HUES48 (cell line): ENCODE measurements around the gene DCDC1.
"Not testable (repeated sequence)": the region's sequence is repeated elsewhere in the genome, so short reads cannot be mapped to it uniquely, and the experiment has no call there.

ENCODE experiments used
- H3K27ac ChIP-seq: one replicate; pipeline ENCODE4 v1.7.0; 2013; ENCODE audit warnings: low read depth, low read length, inconsistent platforms
- H3K27me3 ChIP-seq: 2 replicates; pipeline ENCODE4 v1.6.1; 2013; ENCODE audit warnings: mild to moderate bottlenecking, low read length; ENCODE audit not compliant: control insufficient read depth, insufficient read depth
- H3K36me3 ChIP-seq: 2 replicates; pipeline ENCODE4 v1.6.1; 2013; ENCODE audit warnings: low read length; ENCODE audit not compliant: control insufficient read depth, insufficient read depth
- H3K4me1 ChIP-seq: 2 replicates; pipeline ENCODE4 v1.6.1; 2013; ENCODE audit warnings: mild to moderate bottlenecking, low read length; ENCODE audit not compliant: control insufficient read depth, insufficient read depth
- H3K4me3 ChIP-seq: 2 replicates; pipeline ENCODE4 v1.5.1; 2013; ENCODE audit warnings: mild to moderate bottlenecking, low read depth, low read length
- H3K9ac ChIP-seq: 2 replicates; pipeline ENCODE4 v1.6.1; 2013; ENCODE audit warnings: mild to moderate bottlenecking, low read depth, low read length, moderate library complexity
- H3K9me3 ChIP-seq: 2 replicates; pipeline ENCODE4 v1.6.1; 2013; ENCODE audit warnings: low read length; ENCODE audit not compliant: control insufficient read depth, insufficient read depth

DCDC1 gene

DNA sequence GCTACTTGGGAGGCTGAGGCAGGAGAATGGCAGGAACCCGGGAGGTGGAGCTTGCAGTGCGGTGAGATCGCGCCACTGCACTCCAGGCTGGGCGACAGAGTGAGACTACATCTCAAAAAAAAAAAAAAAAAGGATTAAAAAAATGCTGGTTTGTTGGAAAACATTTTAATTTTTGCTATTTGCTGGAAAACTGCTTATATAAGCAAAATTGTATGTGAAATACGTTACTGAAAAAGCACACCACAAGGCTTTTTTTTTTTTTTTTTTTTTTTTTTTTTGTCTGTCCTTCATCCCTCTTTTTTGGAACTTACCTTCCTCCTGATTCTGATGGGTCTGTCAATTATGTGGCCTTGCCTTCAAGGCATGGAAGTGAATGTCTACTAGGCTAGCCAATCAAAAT is 40.8 kb downstream of the DCDC1 start:
- Histone ChIP-seq H3K4me3 (no peak overlapping the region), H3K27me3 (no peaks in the 10 kb centered on the region), H3K9ac (no peak overlapping the region), H3K36me3 (no peaks in the 10 kb centered on the region), H3K4me1 (no peaks in the 10 kb centered on the region), H3K9me3 (no peaks in the 10 kb centered on the region), H3K27ac (no peak overlapping the region)

DNA sequence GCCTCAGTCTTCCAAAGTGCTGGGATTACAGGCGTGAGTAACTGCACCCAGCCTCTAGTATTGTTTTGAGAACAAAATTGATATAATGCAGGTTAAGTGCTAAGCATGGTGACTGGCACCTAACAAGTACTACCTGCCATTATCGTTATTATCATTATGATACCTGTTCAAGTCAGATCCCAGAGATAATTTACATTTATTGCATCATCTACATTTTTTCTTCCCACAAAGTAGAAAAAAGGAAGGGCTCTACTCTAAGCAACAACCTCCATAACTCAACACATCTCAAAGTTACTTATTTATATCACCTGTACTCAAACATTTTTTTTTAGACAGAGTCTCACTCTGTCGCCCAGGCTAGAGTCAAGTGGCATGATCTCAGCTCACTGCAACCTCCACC is 42.1 kb downstream of the DCDC1 start:
- no peaks in the 10 kb centered on the region for H3K27me3 ChIP-seq
- no peaks in the 10 kb centered on the region for H3K4me1 ChIP-seq
- no peak overlapping the region for H3K9ac ChIP-seq
- no peak overlapping the region for H3K4me3 ChIP-seq
- no peak overlapping the region for H3K27ac ChIP-seq
- H3K9me3 ChIP-seq: no peaks in the 10 kb centered on the region
- H3K36me3 ChIP-seq: no peaks in the 10 kb centered on the region

DNA sequence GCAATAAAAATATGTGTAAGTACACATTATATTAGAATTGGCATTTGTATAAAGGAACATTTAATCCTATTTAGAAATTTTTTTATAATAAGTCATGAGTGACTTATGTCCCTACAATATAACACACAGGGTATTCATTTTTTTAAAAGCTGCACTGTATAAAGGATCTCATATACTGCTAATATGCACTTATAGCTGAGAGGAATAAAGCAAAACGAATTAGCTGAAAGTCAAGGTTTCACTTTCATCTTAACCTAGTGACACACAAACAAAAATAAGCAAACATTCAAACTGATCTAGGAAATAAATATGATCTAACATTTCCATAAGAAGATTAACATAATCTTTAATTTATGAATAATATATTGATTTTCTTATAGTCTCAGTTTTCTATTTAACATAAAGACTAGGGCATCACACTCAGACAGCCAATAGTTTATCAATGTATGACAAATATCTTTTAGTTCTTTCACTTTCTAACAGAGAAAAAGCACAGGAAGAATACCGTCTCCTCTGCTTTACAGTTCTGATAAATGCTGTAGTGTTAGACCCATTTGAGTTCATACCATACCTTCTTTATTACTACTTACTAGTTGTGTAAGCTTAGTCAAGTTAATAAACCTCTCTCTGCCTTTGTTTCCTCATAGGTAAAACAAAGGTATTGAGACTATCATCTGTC is 42.9 kb downstream of the DCDC1 start:
- no peak overlapping the region for H3K9ac ChIP-seq
- H3K27ac ChIP-seq: no peak overlapping the region
- H3K36me3 ChIP-seq: no peaks in the 10 kb centered on the region
- no peaks in the 10 kb centered on the region for H3K4me1 ChIP-seq
- no peak overlapping the region for H3K4me3 ChIP-seq
- no peaks in the 10 kb centered on the region for H3K27me3 ChIP-seq
- H3K9me3 ChIP-seq: no peaks in the 10 kb centered on the region

DNA sequence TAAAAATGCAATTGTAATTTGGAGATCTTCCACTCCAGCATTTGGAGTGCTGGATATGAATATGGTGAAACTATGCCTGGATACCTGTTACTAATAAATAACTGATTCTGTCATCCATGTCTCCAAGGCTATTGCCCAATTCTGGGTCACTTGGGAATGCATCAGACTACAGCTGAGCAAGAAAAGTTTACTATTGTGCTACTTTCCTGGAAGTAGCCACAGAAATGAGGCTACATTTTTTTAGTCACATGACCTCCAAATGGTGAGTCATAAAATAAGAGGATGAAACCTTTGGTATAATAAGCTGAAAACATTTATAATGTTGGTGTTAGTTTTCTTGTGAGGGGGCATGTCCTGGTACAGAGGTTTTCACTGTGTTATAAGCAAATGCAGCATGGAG is 44.4 kb downstream of the DCDC1 start:
- no peaks in the 10 kb centered on the region for H3K4me1 ChIP-seq
- H3K36me3 ChIP-seq: no peaks in the 10 kb centered on the region
- H3K9me3 ChIP-seq: no peaks in the 10 kb centered on the region
- H3K9ac ChIP-seq: no peak overlapping the region
- no peak overlapping the region for H3K27ac ChIP-seq
- H3K4me3 ChIP-seq: no peak overlapping the region
- H3K27me3 ChIP-seq: no peaks in the 10 kb centered on the region

DNA sequence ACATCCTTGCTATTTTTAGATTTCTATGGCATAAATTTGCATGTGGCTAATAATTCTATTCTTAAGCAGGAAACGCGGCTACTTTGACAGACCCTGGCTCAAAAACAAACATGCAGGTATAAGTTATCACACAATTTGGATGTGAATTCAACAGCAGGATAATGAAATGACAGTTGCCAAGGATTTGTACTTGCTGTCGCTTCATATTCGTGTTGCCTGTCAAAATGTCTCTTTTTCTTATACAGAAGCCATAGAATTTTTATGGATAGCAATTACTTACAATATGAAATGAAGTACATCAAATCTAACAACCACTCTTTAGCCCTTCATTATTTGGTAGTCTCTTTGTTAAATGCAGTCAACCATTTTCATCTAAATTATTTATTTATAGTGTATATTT is 46.4 kb downstream of the DCDC1 start:
- Histone ChIP-seq H3K9ac (no peak overlapping the region), H3K4me1 (no peaks in the 10 kb centered on the region), H3K27ac (no peak overlapping the region), H3K36me3 (no peaks in the 10 kb centered on the region), H3K27me3 (no peaks in the 10 kb centered on the region), H3K9me3 (no peaks in the 10 kb centered on the region), H3K4me3 (no peak overlapping the region)

DNA sequence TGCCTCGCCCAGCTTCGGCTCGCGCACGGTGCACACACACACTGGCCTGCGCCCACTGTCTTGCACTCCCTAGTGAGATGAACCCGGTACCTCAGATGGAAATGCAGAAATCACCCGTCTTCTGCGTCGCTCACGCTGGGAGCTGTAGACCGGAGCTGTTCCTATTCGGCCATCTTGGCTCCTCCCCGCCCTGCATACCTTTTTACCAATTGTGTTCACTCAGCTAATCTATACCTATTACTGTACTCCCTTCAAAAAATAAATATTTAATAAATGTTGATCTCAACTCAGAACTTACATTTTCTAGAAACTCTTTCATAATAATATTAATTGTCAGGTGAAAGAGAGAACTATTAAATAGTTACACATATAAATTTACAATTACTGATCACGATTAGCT is 48.0 kb downstream of the DCDC1 start:
- not testable (repeated sequence) for H3K4me3 ChIP-seq, H3K27me3 ChIP-seq, H3K4me1 ChIP-seq, H3K9me3 ChIP-seq, H3K36me3 ChIP-seq, H3K27ac ChIP-seq, H3K9ac ChIP-seq

DNA sequence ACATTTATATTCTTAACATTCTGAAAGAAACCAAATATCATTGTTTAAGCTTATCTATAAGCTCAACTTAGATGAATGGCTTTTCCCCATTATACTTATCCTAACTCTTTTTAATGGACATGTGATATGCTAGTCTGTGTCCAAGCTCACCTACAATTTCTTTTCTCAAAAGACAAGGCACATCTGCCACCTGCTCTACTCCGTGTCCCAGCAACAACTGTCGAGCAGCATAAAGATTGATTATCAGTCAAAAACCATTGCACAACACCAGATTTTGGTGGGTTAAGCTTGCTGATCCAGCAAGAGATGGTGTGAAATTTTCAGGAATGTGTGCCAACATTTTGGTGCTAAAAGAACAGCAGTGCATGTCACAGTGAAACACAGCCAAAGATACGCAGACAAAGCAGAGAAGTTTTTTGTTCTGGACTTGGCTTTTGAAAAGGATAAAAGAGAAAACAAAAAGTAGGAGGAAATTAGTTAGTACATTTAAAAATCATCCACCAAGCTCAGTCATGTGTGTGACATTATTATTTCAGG is 65.8 kb downstream of the DCDC1 start:
- Histone ChIP-seq H3K27ac (no peak overlapping the region), H3K36me3 (no peaks in the 10 kb centered on the region), H3K4me3 (no peak overlapping the region), H3K27me3 (no peaks in the 10 kb centered on the region), H3K9ac (no peak overlapping the region), H3K4me1 (no peaks in the 10 kb centered on the region), H3K9me3 (no peaks in the 10 kb centered on the region)

DNA sequence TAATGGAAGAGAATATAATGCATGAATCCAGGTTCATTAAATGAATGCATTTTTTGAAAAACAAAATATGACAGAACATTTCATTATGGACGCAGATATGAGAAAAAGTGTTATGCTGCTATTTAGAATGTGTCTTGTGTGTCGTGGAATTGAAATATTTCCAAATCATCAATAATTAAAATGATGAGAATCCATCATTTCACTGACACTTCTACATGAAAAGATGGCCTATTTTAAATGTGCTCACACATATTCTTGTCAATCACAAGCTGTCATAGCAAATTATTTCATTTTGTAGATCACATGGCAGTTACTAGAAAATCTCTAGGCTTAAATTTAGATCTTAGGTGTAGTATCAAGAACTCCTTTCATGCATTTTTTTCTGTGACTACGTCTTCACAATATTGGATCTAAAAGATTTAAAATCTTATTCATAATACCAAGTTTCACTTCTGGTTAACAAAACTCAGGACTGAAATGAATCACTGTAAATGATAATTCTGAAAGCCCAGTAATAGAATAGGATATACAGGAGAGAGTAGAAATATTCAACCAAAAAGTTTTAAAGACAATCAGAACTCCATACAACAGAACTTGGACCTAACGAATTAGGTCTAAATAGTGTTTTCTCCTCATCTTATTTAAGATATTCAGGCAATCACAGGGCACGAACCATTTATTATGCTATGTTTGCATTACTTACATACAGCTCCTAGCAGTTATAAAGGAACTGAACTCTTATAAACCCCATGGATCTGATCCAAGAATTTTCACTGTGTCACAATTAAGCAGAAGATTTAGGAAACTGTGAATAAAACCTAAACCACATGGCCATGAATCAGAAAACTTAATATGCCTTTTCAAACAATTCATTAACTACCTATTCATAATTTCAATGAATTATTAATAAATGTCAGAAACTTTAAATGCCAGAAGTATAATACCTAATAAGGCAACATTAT is 67.7 kb downstream of the DCDC1 start:
- Histone ChIP-seq H3K27me3 (no peaks in the 10 kb centered on the region), H3K4me1 (no peaks in the 10 kb centered on the region), H3K36me3 (no peaks in the 10 kb centered on the region), H3K27ac (no peak overlapping the region), H3K9ac (no peak overlapping the region), H3K9me3 (no peaks in the 10 kb centered on the region), H3K4me3 (no peak overlapping the region)

DNA sequence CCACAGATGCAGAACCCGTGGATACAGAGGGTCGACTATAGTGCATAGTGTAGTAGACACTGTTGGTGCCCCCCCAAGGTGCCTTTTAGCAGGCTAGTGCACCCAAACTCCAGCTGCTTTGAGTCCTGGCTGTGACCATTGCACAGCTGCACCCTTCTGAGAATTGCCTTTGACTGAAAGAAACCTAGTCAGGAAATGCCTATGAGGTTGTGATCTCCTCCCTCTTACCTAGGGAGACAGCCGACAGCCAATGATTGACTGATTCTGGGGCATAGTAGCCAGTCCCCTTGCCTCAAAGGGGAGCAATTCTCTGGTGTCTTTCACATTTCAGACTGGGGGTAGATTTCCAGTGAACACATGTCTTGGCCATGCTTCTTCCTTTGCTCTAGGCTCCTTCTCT is 74.2 kb downstream of the DCDC1 start:
- H3K9me3 ChIP-seq: no peaks in the 10 kb centered on the region
- H3K9ac ChIP-seq: no peak overlapping the region
- no peak overlapping the region for H3K4me3 ChIP-seq
- no peak overlapping the region for H3K27ac ChIP-seq
- no peaks in the 10 kb centered on the region for H3K27me3 ChIP-seq
- H3K36me3 ChIP-seq: no peaks in the 10 kb centered on the region
- no peaks in the 10 kb centered on the region for H3K4me1 ChIP-seq

DNA sequence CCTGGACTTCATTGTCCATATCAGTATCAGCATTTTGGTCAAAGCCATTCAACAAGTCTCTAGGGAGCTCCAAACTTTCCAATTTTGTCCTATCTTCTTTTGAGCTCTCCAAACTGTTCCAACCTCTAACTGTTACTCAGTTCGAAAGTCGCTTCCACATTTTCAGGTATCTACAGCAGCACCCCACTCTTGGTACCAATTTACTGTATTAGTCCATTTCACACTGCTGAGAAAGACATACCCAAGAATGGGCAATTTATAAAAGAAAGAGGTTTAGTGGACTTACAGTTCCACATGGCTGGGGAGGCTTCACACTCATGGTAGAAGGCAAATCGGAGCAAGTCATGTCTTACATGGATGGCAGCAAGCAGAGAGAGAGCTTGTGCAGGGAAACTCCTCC is 96.0 kb downstream of the DCDC1 start:
- H3K4me3 ChIP-seq, H3K27me3 ChIP-seq, H3K36me3 ChIP-seq, H3K9ac ChIP-seq, H3K4me1 ChIP-seq, H3K27ac ChIP-seq: not testable (repeated sequence)
- peaks cover 23% of the 10 kb centered on the region for H3K9me3 ChIP-seq

DNA sequence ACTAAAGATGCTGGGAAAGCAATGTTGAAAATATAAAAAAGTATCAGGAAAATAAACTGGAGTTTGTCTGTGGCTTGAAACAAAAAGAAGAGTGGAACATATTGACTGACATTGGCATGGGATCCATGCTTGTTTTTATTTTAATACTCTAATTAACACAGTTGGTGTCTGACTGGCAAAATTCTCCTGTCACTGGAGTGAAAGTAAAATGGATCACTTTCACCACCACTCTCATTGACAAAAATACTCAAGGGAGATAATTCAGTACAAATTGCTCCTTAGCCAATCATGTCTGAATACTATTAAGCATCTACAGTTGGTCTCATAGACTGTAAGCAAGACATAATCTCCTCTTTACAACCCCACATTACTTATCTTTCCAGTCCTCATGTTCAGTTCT is 101.8 kb downstream of the DCDC1 start:
- Histone ChIP-seq H3K27me3 (no peaks in the 10 kb centered on the region), H3K4me1 (no peaks in the 10 kb centered on the region), H3K9me3 (peaks cover 5% of the 10 kb centered on the region), H3K9ac (no peak overlapping the region), H3K36me3 (no peaks in the 10 kb centered on the region), H3K4me3 (no peak overlapping the region), H3K27ac (no peak overlapping the region)
